GM21737 (cell line): Measurements from ENCODE around the gene CYP19A1.

Experiments used
- ATAC-seq: cut with Tn5 transposase; IDR thresholded peaks from one replicate; pipeline ENCODE4 v1.9.1; 2021; ENCODE audit warnings: mild to moderate bottlenecking, moderate library complexity; ENCODE audit not compliant: unreplicated experiment

The CYP19A1 gene

GRCh38 chr15:51363383-51363782 lies 25.0 kb upstream of the CYP19A1 start:
- no peak for ATAC-seq

DNA sequence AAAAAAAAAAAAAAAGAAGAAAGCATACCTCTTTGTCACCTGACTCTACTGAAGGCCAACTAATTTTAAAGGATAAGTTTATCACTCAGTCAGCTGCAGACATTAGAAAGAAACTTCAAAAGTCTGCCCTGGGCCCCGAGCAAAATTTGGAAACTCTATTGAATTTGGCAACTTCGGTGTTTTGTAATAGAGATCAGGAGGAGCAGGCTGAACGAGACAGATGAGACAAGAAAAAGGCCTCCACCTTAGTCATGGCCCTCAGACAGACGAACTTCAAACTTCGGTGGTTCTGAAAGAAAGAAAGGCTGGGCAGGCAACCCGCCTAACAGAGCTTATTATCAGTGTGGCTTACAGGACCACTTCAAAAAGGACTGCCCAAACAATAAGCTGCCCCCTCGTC lies 21.6 kb upstream of the CYP19A1 start:
- no peak for ATAC-seq

DNA sequence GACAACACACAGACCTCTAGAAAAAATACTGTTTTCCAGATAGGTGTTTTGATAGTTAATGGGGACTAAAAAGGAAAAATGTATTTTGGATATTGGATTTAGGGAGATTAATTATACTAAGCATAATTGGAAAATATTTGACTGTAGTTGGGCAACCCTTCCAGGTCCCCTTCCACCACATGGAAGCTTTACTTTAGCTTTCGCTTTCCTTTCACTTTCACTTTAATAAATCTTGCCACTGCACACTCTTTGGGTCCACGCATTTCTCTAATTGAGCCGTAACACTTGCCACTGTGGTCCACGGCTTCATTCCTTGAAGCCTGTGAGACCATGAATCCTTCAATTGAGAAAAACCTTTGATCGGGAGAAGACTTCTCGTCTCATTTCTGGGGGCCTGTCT lies 18.6 kb upstream of the CYP19A1 start:
- no peak for ATAC-seq

- no peak for ATAC-seq
Measured at GRCh38 chr15:51356147-51356546, 17.8 kb upstream of the CYP19A1 start.

DNA sequence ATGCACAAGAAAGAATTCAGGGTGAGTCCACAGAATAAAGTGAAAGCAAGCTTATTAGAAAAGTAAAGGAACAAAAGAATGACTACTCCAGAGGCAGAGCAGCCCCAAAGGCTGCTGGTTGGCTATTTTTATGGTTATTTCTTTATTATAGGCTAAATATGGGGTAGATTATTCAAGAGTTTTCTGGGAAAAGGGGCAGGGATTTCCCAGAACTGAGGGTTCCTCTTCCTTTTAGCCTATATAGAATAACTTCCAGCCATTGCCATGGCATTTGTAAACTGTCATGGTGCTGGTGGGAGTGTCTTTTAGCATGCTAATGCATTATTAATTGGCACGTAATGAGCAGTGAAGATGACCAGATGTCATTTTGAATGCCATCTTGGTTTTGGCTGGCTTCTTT lies 16.7 kb upstream of the CYP19A1 start:
- no peak for ATAC-seq

GRCh38 chr15:51353976-51354375 lies 15.6 kb upstream of the CYP19A1 start:
- no peak for ATAC-seq

GRCh38 chr15:51350723-51351122 lies 12.3 kb upstream of the CYP19A1 start:
- ATAC-seq = no peak

DNA sequence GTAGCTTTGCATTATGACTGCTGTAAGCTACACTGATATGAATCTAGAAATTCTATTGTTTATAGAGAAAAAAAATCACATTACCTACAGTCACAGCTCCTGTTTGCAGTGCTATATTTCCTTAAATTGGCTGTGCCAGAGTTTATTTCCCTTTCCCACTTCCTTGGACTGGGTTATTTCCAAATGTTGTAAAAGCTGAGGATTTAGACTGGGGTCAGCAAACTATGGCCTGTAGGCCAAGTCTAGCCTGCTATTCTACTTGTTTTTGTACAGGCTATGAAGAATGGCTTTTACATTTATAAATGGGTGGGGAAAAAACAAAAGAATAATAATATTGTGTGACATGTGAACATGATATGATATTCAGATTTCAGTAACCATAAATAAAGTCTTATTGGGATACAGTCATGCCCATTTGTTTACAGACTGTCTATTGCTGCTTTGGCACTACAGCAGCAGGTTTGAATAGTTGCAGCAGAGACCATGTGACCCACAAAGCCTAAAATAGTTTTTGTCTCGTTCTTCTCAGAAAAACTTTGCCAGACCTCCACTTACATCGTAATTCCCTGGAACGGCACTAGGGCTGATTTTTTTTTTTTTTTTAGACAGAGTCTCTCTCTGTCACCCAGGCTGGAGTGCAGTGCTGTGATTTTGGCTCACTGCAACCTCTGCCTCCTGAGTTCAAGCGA lies 10.9 kb upstream of the CYP19A1 start:
- no peak for ATAC-seq

DNA sequence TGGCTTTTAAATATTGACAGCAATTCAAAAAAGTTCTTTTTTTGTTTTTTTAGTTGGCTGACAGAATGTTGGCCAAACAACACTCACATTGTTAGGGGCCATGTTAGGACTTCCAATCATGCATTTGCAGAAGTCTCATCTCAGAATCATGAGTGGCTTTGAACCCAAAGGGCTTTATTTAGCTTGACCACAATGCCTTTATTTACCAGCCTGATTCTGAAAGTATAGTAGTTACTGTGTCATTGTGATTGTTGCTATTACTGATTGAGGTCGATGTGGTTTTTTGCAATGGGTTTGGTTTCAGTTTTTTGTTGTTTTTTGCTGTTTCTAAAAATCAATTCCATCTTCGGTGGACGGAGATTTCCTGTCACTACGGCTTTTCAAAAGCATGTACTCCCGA lies 10.3 kb upstream of the CYP19A1 start:
- peak; percentile 87 for ATAC-seq

- ATAC-seq = no peak
Measured at GRCh38 chr15:51346136-51346535, 7.7 kb upstream of the CYP19A1 start.

DNA sequence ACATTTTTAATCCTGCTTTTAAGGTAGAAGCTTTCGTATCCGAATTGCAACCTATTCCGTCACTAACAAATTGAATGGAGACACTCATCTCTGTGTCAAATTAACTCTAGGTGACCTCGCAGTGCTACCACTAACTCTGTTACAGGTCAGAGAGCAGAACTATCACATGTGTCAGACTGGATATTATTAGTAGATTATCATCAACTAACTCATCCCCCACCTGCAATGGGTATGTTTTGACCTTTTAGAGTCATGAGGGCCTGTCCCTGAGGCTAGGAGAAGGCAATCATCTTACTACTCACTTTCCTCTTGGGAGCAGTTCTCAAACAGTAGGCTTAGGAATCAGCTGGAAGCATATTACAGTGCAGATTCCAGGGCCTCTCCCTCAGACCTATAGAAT lies 5.1 kb upstream of the CYP19A1 start:
- no peak for ATAC-seq

DNA sequence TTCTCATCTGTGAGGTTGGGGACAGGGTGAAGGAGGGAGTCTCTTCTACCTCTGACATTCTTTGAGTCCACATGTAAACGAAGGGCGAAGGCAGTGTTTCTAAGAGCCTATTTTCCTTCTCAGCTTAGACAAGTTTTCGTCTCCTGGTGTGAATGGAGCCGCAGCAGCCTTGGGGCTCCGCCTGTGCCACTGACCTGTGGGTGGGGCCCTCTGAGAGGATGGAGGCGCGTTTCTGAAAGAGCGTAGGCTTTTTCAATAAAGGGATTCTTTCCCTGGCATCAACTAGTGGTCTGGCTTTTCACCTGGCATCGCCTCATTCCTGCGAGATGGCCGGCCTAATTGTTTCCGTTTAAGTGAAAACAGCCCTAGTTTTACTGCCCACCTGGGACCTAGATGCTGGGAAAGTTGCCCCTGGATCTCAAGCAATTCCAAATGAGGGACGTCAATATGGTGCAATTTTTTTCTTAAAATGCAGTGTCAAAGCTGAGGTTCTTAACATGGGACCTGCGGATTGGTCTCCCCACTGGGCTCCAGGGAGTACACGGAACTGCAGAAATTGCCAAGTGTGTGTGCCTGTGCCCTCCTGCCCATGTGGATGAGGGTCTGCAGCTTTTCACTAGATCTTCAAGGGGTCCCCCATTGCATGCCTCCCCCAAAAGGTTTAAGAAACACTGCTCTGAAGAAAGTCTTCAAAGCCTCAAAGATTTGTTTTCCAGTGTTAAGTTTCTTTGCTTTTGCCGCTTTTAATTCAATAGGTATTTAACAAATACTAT lies 4.0 kb upstream of the CYP19A1 start:
- no peak for ATAC-seq

GRCh38 chr15:51341366-51342226 lies 3.2 kb upstream of the CYP19A1 start, which contains the start of gene GLDN:
Gene GLDN, plus strand, starts transcription at chr15:51341655. Its CDS starts 30 bp downstream, at chr15:51341685.
- ATAC-seq = no peak

- peak; percentile 78 for ATAC-seq
Measured at GRCh38 chr15:51335538-51336410, 2.6 kb downstream of the CYP19A1 start.

- peak; percentile 4 for ATAC-seq
Measured at GRCh38 chr15:51335087-51335486, 3.3 kb downstream of the CYP19A1 start.

DNA sequence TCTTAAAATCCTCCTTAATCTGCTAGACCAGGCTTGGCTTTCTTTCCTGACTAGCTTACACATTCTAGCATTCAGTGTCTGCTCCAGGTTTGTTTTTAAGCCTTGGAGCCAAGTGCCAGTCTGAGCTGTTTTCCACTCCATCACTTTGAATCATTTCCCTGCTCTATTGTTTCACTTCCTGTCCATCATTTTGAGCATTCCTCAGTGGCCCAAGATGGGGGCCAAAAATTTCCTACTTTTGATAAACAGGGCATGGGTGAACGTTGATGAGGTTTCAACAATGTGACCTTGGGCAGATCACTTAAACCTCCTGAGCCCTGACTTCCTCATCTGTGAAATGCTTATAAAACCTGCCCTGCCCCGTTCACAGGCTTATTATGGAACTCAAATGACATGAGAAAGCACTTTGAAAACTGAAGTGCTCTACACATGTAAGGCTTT lies 4.4 kb downstream of the CYP19A1 start:
- ATAC-seq = no peak

GRCh38 chr15:51333571-51333970 lies 4.8 kb downstream of the CYP19A1 start:
- no peak for ATAC-seq

DNA sequence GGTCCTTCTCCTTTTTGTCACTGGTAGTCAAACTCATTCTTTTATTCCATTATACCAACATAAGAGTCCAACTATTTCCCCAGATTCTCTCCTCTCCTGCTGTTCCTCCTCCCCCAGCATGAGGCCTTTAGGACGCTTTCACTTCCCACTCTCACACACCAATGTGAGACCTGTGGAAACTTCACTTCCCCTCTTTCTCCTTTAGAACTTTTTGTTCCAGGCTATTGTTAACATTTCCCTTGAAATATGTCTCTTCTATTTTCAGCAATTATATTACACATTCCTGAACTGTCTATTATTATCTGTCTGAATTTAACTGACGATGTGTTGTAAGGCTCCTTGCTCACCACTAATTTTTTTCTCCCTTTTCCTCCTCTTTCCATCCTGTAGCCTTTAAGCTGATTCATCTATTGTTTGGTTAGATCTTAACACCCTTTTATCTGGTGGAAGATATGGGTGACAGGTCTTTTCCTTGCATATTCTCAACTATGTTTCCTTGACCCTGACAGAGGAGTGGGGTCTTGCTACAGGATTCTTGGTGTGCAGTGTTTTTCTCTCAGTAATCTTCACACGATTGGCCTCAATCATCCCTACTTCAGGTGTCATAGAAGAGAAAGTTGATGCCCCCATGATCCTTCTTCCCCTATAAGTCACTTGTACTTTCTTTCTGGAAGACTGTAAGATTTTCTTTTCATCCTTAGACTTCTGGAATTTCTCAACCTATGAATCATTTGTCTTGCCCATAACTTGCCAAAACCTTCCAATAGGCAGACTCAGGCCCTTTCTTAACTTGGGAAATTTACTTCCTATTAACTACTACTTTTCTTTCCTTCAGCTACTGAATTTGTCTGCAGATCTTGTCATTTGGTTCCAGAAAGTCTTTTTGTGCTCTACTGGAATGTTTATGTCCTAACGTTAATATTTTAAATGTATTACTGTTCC lies 5.9 kb downstream of the CYP19A1 start:
- no peak for ATAC-seq

- ATAC-seq = no peak
Measured at GRCh38 chr15:51331141-51331540, 7.3 kb downstream of the CYP19A1 start.
